Uterus (tissue), 2 donors: Measurements from ENCODE around the gene AGPAT2.

Experiments
- POLR2A ChIP-seq, 2 donors: fragments of 450-650 bp; IDR thresholded peaks; one replicate each; pipeline ENCODE4 v1.6.1; 2016; ENCODE audit warnings: antibody characterized with exemption in 2 of 2, mild to moderate bottlenecking in 1 of 2, moderate library complexity in 1 of 2
- TF ChIP-seq, protein P1 (sequence below), 4 experiments: fragments of 200-600 bp in 2 of 4; fragments of 450-650 bp in 2 of 4; sonication (generic) in 2 of 4; IDR thresholded peaks; one replicate each; pipeline ENCODE4 v1.5.1; 2016 to 2019; ENCODE audit warnings: antibody characterized with exemption in 4 of 4, mild to moderate bottlenecking in 2 of 4, moderate library complexity in 1 of 4

DNA sequence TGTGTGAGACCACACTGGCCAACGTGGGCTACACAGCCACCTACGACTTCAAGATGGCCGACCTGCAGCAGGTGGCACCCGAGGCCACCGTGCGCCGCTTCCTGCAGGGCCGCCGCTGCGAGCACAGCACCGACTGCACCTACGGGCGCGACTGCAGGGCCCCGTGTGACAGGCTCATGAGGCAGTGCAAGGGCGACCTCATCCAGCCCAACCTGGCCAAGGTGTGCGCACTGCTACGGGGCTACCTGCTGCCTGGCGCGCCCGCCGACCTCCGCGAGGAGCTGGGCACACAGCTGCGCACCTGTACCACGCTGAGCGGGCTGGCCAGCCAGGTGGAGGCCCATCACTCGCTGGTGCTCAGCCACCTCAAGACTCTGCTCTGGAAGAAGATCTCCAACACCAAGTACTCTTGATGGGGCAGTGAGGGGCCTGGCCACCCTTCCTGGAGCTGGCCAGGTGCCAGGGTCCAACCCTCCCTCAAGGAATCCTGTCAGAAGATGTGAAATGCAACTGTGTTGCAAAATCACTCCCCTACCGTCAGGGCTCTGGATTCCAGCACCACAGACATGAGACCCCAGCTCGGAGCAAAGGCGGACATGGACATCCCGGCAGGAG, 36.2 kb upstream of the AGPAT2 start:
- TF ChIP-seq, protein P1, sequence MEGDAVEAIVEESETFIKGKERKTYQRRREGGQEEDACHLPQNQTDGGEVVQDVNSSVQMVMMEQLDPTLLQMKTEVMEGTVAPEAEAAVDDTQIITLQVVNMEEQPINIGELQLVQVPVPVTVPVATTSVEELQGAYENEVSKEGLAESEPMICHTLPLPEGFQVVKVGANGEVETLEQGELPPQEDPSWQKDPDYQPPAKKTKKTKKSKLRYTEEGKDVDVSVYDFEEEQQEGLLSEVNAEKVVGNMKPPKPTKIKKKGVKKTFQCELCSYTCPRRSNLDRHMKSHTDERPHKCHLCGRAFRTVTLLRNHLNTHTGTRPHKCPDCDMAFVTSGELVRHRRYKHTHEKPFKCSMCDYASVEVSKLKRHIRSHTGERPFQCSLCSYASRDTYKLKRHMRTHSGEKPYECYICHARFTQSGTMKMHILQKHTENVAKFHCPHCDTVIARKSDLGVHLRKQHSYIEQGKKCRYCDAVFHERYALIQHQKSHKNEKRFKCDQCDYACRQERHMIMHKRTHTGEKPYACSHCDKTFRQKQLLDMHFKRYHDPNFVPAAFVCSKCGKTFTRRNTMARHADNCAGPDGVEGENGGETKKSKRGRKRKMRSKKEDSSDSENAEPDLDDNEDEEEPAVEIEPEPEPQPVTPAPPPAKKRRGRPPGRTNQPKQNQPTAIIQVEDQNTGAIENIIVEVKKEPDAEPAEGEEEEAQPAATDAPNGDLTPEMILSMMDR (IDR thresholded peaks at IDR 0.05): no peak
- no peak for TF ChIP-seq POLR2A (IDR thresholded peaks at IDR 0.05)
